HepG2 (cell line): ENCODE results near the gene UBB. TPM values are rescaled to one million over a fixed set of nuclear protein-coding genes. Genes with fewer than 3 reads are reported as not detected.
A peak's percentile ranks its signal among the peaks of the same experiment; 100 is the strongest.

Experiments used
- CCAR2 ChIP-seq: fragments of 200-400 bp; formaldehyde crosslinking; optimal IDR thresholded peaks from 2 replicates; pipeline ENCODE3; 2018; ENCODE audit warnings: low read depth, mild to moderate bottlenecking, low read length, moderate library complexity
- CCDC6 ChIP-seq: sonication (generic); formaldehyde crosslinking; IDR thresholded peaks from 2 replicates; pipeline ENCODE4 v1.8.1; 2022; ENCODE audit warnings: mild to moderate bottlenecking, missing genetic modification reagents, moderate library complexity
- EED ChIP-seq: sonication (generic); formaldehyde crosslinking; IDR thresholded peaks from 2 replicates; pipeline ENCODE4 v1.5.0; 2020; ENCODE audit warnings: mild to moderate bottlenecking, missing genetic modification reagents
- GATA4 ChIP-seq: sonication (generic); IDR thresholded peaks from 2 replicates; pipeline ENCODE4 v1.6.1; 2016; ENCODE audit warnings: antibody characterized with exemption, low read depth, borderline replicate concordance
- GTF2F1 ChIP-seq: fragments of 150-350 bp; IDR thresholded peaks from 2 replicates; pipeline ENCODE4 v1.6.1; 2014; ENCODE audit warnings: low read length
- JUN ChIP-seq: sonication (generic); formaldehyde crosslinking; IDR thresholded peaks from 2 replicates; pipeline ENCODE4 v1.4.0; 2020; ENCODE audit warnings: mild to moderate bottlenecking, missing genetic modification reagents
- MNT ChIP-seq: fragments of 450-650 bp; IDR thresholded peaks from 2 replicates; pipeline ENCODE4 v1.6.1; 2016
- TERF1 ChIP-seq: sonication (generic); formaldehyde crosslinking; IDR thresholded peaks from 2 replicates; pipeline ENCODE4 v1.8.0; 2022; ENCODE audit warnings: mild to moderate bottlenecking, missing genetic modification reagents, moderate library complexity
- ZNF567 ChIP-seq: sonication (generic); formaldehyde crosslinking; IDR thresholded peaks from 2 replicates; pipeline ENCODE4 v1.8.1; 2023; ENCODE audit warnings: mild to moderate bottlenecking, missing genetic modification reagents, borderline replicate concordance
- polyA plus RNA-seq, 8 experiments: library from polyadenylated mRNA; depleted of rRNA in 3 of 8; stranded (reverse) in 7 of 8; unstranded in 1 of 8; fragments of >200 nt; fragmentation: Illumina TruSeq in 4 of 8; extraction: Trizol in 4 of 8; gene quantifications; 2 replicates each; pipeline versions ENCODE4 v1.2.1 to v1.2.3, GENCODE V29; 2011 to 2016; ENCODE audit warnings: low read depth in 4 of 8, missing spikeins in 1 of 8, mixed read lengths in 1 of 8; ENCODE audit not compliant: insufficient read depth in 1 of 8
- total RNA-seq, 5 experiments: library from RNA; depleted of rRNA; stranded (reverse); fragments of >200 nt; fragmentation: Illumina TruSeq; extraction: Trizol; gene quantifications; 2 replicates each; pipeline ENCODE4 v1.2.3, GENCODE V29; 2016; ENCODE audit warnings: low read depth in 1 of 5
- TF ChIP-seq, protein P1 (sequence below): IDR thresholded peaks from 2 replicates; pipeline ENCODE4 v1.4.0; 2020; ENCODE audit warnings: mild to moderate bottlenecking, missing genetic modification reagents
- TF ChIP-seq, protein P2 (sequence below): sonication (generic); formaldehyde crosslinking; IDR thresholded peaks from 2 replicates; pipeline ENCODE4 v1.5.1; 2020; ENCODE audit warnings: missing genetic modification reagents, mild to moderate bottlenecking, borderline replicate concordance

Gene UBB
- total and polyA plus RNA-seq, 2 of the 13 experiments (the other 11 are each of a cell fraction or from before 2014, with no cell fraction given), result 1,130 to 2,066 TPM

GRCh38 chr17:16425698-16426659 lies 45.1 kb downstream of the UBB start (continued):
- no peak for TF ChIP-seq CCAR2
- TF ChIP-seq GATA4, result no peak; the same call in 1 of the 2 replicates
- TF ChIP-seq MNT, result 0 out of 2 replicates have a peak, but pooled peaks have one; percentile 20
- no peak for TF ChIP-seq EED (CRISPR knock-in tag)
- TF ChIP-seq JUN (CRISPR knock-in tag), result no peak
- TF ChIP-seq ZNF567 (CRISPR knock-in tag), result no peak
- TF ChIP-seq CCDC6, result no peak
- no peak for TF ChIP-seq GTF2F1
- no peak for TF ChIP-seq TERF1 (CRISPR knock-in tag)
- TF ChIP-seq, protein P1, sequence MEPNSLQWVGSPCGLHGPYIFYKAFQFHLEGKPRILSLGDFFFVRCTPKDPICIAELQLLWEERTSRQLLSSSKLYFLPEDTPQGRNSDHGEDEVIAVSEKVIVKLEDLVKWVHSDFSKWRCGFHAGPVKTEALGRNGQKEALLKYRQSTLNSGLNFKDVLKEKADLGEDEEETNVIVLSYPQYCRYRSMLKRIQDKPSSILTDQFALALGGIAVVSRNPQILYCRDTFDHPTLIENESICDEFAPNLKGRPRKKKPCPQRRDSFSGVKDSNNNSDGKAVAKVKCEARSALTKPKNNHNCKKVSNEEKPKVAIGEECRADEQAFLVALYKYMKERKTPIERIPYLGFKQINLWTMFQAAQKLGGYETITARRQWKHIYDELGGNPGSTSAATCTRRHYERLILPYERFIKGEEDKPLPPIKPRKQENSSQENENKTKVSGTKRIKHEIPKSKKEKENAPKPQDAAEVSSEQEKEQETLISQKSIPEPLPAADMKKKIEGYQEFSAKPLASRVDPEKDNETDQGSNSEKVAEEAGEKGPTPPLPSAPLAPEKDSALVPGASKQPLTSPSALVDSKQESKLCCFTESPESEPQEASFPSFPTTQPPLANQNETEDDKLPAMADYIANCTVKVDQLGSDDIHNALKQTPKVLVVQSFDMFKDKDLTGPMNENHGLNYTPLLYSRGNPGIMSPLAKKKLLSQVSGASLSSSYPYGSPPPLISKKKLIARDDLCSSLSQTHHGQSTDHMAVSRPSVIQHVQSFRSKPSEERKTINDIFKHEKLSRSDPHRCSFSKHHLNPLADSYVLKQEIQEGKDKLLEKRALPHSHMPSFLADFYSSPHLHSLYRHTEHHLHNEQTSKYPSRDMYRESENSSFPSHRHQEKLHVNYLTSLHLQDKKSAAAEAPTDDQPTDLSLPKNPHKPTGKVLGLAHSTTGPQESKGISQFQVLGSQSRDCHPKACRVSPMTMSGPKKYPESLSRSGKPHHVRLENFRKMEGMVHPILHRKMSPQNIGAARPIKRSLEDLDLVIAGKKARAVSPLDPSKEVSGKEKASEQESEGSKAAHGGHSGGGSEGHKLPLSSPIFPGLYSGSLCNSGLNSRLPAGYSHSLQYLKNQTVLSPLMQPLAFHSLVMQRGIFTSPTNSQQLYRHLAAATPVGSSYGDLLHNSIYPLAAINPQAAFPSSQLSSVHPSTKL (CRISPR knock-in tag), result peak; percentile 73
- TF ChIP-seq, protein P2, sequence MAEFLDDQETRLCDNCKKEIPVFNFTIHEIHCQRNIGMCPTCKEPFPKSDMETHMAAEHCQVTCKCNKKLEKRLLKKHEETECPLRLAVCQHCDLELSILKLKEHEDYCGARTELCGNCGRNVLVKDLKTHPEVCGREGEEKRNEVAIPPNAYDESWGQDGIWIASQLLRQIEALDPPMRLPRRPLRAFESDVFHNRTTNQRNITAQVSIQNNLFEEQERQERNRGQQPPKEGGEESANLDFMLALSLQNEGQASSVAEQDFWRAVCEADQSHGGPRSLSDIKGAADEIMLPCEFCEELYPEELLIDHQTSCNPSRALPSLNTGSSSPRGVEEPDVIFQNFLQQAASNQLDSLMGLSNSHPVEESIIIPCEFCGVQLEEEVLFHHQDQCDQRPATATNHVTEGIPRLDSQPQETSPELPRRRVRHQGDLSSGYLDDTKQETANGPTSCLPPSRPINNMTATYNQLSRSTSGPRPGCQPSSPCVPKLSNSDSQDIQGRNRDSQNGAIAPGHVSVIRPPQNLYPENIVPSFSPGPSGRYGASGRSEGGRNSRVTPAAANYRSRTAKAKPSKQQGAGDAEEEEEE (CRISPR knock-in tag), result no peak
